HepG2 (cell line): ENCODE data around the gene PSMB10. TPM values are rescaled to one million over a fixed set of nuclear protein-coding genes. Genes with fewer than 3 reads are reported as not detected.
A peak's percentile ranks its signal among the peaks of the same experiment; 100 is the strongest.

ENCODE experiments used
- CBX1 ChIP-seq: IDR thresholded peaks from one replicate; pipeline ENCODE4 v1.6.1; 2016; ENCODE audit warnings: antibody characterized with exemption, low read depth
- FOXA3 ChIP-seq: IDR thresholded peaks from 2 replicates; pipeline ENCODE4 v1.6.1; 2016; ENCODE audit warnings: missing genetic modification reagents, missing compliant biosample characterization
- GATA4 ChIP-seq: sonication (generic); IDR thresholded peaks from 2 replicates; pipeline ENCODE4 v1.6.1; 2016; ENCODE audit warnings: antibody characterized with exemption, low read depth, borderline replicate concordance
- HCFC1 ChIP-seq: fragments of 150-350 bp; IDR thresholded peaks from 2 replicates; pipeline ENCODE4 v1.6.1; 2014; ENCODE audit warnings: low read depth, low read length
- MAFK ChIP-seq, 2 experiments: IDR thresholded peaks in 1 of 2; conservative IDR thresholded peaks in 1 of 2; 2 replicates each; pipeline ENCODE4 v1.6.1; 2011; ENCODE audit warnings: improper control_type of control experiment in 2 of 2, low read length in 2 of 2
- NONO ChIP-seq, 2 experiments: fragments of 450-650 bp in 1 of 2; sonication (generic) in 1 of 2; formaldehyde crosslinking in 1 of 2; IDR thresholded peaks in 1 of 2; conservative IDR thresholded peaks in 1 of 2; 2 replicates each; pipeline versions ENCODE4 v1.6.1 to v1.8.0; 2017 to 2022; ENCODE audit warnings: mild to moderate bottlenecking in 1 of 2, missing genetic modification reagents in 1 of 2, moderate library complexity in 1 of 2
- RAD21 ChIP-seq: fragments of 450-650 bp; formaldehyde crosslinking; IDR thresholded peaks from 2 replicates; pipeline ENCODE4 v1.5.0; 2020; ENCODE audit warnings: mild to moderate bottlenecking
- RXRB ChIP-seq: IDR thresholded peaks from 2 replicates; pipeline ENCODE4 v1.6.1; 2016; ENCODE audit warnings: borderline replicate concordance, missing genetic modification reagents, missing compliant biosample characterization
- SP2 ChIP-seq: sonication (generic); formaldehyde crosslinking; IDR thresholded peaks from 2 replicates; pipeline ENCODE4 v1.5.1; 2020; ENCODE audit warnings: mild to moderate bottlenecking, missing genetic modification reagents
- SP4 ChIP-seq: sonication (generic); formaldehyde crosslinking; IDR thresholded peaks from 2 replicates; pipeline ENCODE4 v1.8.1; 2023; ENCODE audit warnings: mild to moderate bottlenecking, missing genetic modification reagents
- TFDP2 ChIP-seq: sonication (generic); formaldehyde crosslinking; IDR thresholded peaks from 2 replicates; pipeline ENCODE4 v1.4.0; 2020; ENCODE audit warnings: missing genetic modification reagents
- ZNF143 ChIP-seq: sonication (generic); formaldehyde crosslinking; IDR thresholded peaks from 2 replicates; pipeline ENCODE4 v1.4.0; 2020; ENCODE audit warnings: missing genetic modification reagents
- ZNF234 ChIP-seq: sonication (generic); formaldehyde crosslinking; conservative IDR thresholded peaks from 2 replicates; pipeline ENCODE4 v1.5.1; 2020; ENCODE audit warnings: mild to moderate bottlenecking, missing genetic modification reagents
- ZNF547 ChIP-seq: sonication (generic); formaldehyde crosslinking; IDR thresholded peaks from 2 replicates; pipeline ENCODE4 v1.5.1; 2020; ENCODE audit warnings: mild to moderate bottlenecking, missing genetic modification reagents
- ZNF552 ChIP-seq: sonication (generic); formaldehyde crosslinking; IDR thresholded peaks from 2 replicates; pipeline ENCODE4 v1.9.0; 2022; ENCODE audit warnings: missing genetic modification reagents, mild to moderate bottlenecking, borderline replicate concordance
- ZNF570 ChIP-seq: sonication (generic); formaldehyde crosslinking; IDR thresholded peaks from 2 replicates; pipeline ENCODE4 v1.4.0; 2020; ENCODE audit warnings: mild to moderate bottlenecking, missing genetic modification reagents, borderline replicate concordance
- ZNF574 ChIP-seq: sonication (generic); formaldehyde crosslinking; IDR thresholded peaks from 2 replicates; pipeline ENCODE4 v1.4.0; 2020; ENCODE audit warnings: missing genetic modification reagents
- polyA plus RNA-seq, 8 experiments: library from polyadenylated mRNA; depleted of rRNA in 3 of 8; stranded (reverse) in 7 of 8; unstranded in 1 of 8; fragments of >200 nt; fragmentation: Illumina TruSeq in 4 of 8; extraction: Trizol in 4 of 8; gene quantifications; 2 replicates each; pipeline versions ENCODE4 v1.2.1 to v1.2.3, GENCODE V29; 2011 to 2016; ENCODE audit warnings: low read depth in 4 of 8, missing spikeins in 1 of 8, mixed read lengths in 1 of 8; ENCODE audit not compliant: insufficient read depth in 1 of 8
- total RNA-seq, 5 experiments: library from RNA; depleted of rRNA; stranded (reverse); fragments of >200 nt; fragmentation: Illumina TruSeq; extraction: Trizol; gene quantifications; 2 replicates each; pipeline ENCODE4 v1.2.3, GENCODE V29; 2016; ENCODE audit warnings: low read depth in 1 of 5

The PSMB10 gene
- total and polyA plus RNA-seq, 2 of the 13 experiments (the other 11 are each of a cell fraction or from before 2014, with no cell fraction given) = 12.7 to 65.9 TPM

- TF ChIP-seq ZNF574 (CRISPR knock-in tag) (peak; percentile 58), GATA4 (peak; percentile 66), RAD21 (CRISPR knock-in tag) (peak; percentile 67), RXRB (CRISPR knock-in tag) (peak; percentile 24; the same call in 1 of the 2 replicates), SP2 (CRISPR knock-in tag) (peak; percentile 34; the same call in 1 of the 2 replicates), MAFK (conservative IDR thresholded peaks at IDR 0.05 in 1 of 2, IDR thresholded peaks at IDR 0.05 in 1 of 2; ENCODE audit: low read length in 2 of 2) (no peak), FOXA3 (CRISPR knock-in tag) (0 out of 2 replicates have a peak, but pooled peaks have one; percentile 51), HCFC1 (peak; percentile 14; the same call in 1 of the 2 replicates), TFDP2 (CRISPR knock-in tag) (peak; percentile 40; the same call in 1 of the 2 replicates), NONO (IDR thresholded peaks at IDR 0.05) (no peak), NONO (CRISPR knock-in tag; conservative IDR thresholded peaks at IDR 0.05) (0 out of 2 replicates have a peak, but pooled peaks have one; percentile 15), CBX1 (peak; percentile 76), ZNF547 (CRISPR knock-in tag) (peak; percentile 51; the same call in 1 of the 2 replicates), SP4 (CRISPR knock-in tag) (peak; percentile 51), ZNF552 (CRISPR knock-in tag) (no peak; the same call in 1 of the 2 replicates), ZNF143 (CRISPR knock-in tag) (no peak), ZNF570 (CRISPR knock-in tag) (no peak), ZNF234 (CRISPR knock-in tag) (peak; percentile 85; the same call in 1 of the 2 replicates)
These were observed 7.2 kb upstream of the PSMB10 start, which contains the start of gene LCAT (continued) for GRCh38 chr16:67943619-67944504.
